ENCODE results near the gene RANGRF. TPM values are rescaled to one million over a fixed set of nuclear protein-coding genes. Genes with fewer than 3 reads are reported as not detected.

The RANGRF gene
- total RNA-seq, 1 donor from 2014 or later, result 19.8 TPM

GRCh38 chr17:8256691-8257090, 31.8 kb upstream of the RANGRF start:
- no peak overlapping the region for H3K27ac Mint-ChIP-seq (ENCODE audit: unreplicated experiment)
- no peak overlapping the region for H3K4me3 Mint-ChIP-seq (ENCODE audit: unreplicated experiment)
- H3K4me1 Mint-ChIP-seq (ENCODE audit: low read depth), result no peaks in the 10 kb centered on the region
- H3K9me3 Mint-ChIP-seq (ENCODE audit: low read depth), result no peaks in the 10 kb centered on the region
- DNase-seq (ENCODE audit: low spot score), result no peak
- H3K36me3 Mint-ChIP-seq (ENCODE audit: low read depth), result peaks cover 10% of the 10 kb centered on the region
- TF ChIP-seq, protein P1, sequence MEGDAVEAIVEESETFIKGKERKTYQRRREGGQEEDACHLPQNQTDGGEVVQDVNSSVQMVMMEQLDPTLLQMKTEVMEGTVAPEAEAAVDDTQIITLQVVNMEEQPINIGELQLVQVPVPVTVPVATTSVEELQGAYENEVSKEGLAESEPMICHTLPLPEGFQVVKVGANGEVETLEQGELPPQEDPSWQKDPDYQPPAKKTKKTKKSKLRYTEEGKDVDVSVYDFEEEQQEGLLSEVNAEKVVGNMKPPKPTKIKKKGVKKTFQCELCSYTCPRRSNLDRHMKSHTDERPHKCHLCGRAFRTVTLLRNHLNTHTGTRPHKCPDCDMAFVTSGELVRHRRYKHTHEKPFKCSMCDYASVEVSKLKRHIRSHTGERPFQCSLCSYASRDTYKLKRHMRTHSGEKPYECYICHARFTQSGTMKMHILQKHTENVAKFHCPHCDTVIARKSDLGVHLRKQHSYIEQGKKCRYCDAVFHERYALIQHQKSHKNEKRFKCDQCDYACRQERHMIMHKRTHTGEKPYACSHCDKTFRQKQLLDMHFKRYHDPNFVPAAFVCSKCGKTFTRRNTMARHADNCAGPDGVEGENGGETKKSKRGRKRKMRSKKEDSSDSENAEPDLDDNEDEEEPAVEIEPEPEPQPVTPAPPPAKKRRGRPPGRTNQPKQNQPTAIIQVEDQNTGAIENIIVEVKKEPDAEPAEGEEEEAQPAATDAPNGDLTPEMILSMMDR (IDR thresholded peaks at IDR 0.05), result no peak
- no peaks in the 10 kb centered on the region for H3K27me3 Mint-ChIP-seq (ENCODE audit: low read depth)

DNA sequence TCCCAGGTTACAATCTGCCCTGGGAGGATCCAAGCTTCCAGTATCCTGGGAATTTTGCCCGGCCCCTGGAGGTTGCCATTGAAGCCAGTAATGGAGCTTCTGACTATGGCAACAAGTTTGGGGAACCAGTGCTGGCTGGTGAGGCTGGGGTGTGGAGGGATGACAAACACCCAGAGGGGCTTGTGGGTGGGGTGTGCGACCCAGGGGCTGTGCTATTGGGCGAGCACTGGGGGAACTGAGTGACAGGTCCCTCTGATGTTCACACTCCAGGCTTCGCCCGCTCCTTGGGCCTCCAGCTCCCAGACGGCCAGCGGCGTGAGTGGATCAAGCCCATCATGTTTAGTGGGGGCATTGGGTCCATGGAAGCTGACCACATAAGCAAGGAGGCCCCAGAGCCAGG, 30.7 kb upstream of the RANGRF start:
- no peaks in the 10 kb centered on the region for H3K4me1 Mint-ChIP-seq (ENCODE audit: low read depth)
- DNase-seq (ENCODE audit: low spot score), result no peak
- no peak overlapping the region for H3K27ac Mint-ChIP-seq (ENCODE audit: unreplicated experiment)
- H3K4me3 Mint-ChIP-seq (ENCODE audit: unreplicated experiment), result no peak overlapping the region
- H3K36me3 Mint-ChIP-seq (ENCODE audit: low read depth), result peaks cover 14% of the 10 kb centered on the region
- TF ChIP-seq, protein P1 (IDR thresholded peaks at IDR 0.05), result no peak
- H3K27me3 Mint-ChIP-seq (ENCODE audit: low read depth), result no peaks in the 10 kb centered on the region
- H3K9me3 Mint-ChIP-seq (ENCODE audit: low read depth), result no peaks in the 10 kb centered on the region

GRCh38 chr17:8264320-8264719, 24.1 kb upstream of the RANGRF start:
- Mint-ChIP-seq H3K9me3 (ENCODE audit: low read depth) (no peaks in the 10 kb centered on the region), H3K36me3 (ENCODE audit: low read depth) (peaks cover 21% of the 10 kb centered on the region), H3K27ac (ENCODE audit: unreplicated experiment) (no peak overlapping the region), H3K27me3 (ENCODE audit: low read depth) (no peaks in the 10 kb centered on the region), H3K4me3 (ENCODE audit: unreplicated experiment) (no peak overlapping the region), H3K4me1 (ENCODE audit: low read depth) (no peaks in the 10 kb centered on the region)
- no peak for DNase-seq (ENCODE audit: low spot score)
- TF ChIP-seq, protein P1 (IDR thresholded peaks at IDR 0.05), result no peak

DNA sequence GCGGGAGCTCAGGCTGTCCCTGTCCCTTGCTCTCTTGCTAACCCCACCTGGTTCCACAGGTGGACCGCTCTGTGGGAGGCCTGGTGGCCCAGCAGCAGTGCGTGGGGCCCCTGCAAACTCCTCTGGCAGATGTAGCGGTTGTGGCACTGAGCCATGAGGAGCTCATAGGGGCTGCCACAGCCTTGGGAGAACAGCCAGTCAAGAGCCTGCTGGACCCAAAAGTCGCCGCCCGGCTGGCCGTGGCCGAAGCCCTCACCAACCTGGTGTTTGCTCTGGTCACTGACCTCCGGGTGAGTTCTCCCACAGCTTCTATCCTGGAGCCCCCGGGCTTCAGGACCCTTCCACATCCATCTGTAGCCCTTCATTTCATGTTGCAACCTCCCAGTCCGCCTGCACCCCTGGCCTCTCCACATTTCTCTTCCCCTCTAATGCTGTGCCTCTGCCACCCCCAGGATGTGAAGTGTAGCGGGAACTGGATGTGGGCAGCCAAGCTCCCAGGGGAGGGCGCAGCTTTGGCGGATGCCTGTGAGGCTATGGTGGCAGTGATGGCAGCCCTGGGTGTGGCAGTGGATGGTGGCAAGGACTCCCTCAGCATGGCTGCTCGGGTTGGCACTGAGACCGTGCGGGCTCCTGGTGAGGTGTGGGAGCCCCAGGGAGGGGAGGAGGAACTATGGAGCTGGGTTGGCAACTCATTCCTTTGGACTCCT, 23.5 kb upstream of the RANGRF start:
- TF ChIP-seq, protein P1 (IDR thresholded peaks at IDR 0.05), result no peak
- Mint-ChIP-seq H3K27ac (ENCODE audit: unreplicated experiment) (no peak overlapping the region), H3K36me3 (ENCODE audit: low read depth) (peaks cover 22% of the 10 kb centered on the region), H3K4me3 (ENCODE audit: unreplicated experiment) (no peak overlapping the region), H3K27me3 (ENCODE audit: low read depth) (no peaks in the 10 kb centered on the region), H3K4me1 (ENCODE audit: low read depth) (no peaks in the 10 kb centered on the region), H3K9me3 (ENCODE audit: low read depth) (no peaks in the 10 kb centered on the region)
- DNase-seq (ENCODE audit: low spot score), result no peak

DNA sequence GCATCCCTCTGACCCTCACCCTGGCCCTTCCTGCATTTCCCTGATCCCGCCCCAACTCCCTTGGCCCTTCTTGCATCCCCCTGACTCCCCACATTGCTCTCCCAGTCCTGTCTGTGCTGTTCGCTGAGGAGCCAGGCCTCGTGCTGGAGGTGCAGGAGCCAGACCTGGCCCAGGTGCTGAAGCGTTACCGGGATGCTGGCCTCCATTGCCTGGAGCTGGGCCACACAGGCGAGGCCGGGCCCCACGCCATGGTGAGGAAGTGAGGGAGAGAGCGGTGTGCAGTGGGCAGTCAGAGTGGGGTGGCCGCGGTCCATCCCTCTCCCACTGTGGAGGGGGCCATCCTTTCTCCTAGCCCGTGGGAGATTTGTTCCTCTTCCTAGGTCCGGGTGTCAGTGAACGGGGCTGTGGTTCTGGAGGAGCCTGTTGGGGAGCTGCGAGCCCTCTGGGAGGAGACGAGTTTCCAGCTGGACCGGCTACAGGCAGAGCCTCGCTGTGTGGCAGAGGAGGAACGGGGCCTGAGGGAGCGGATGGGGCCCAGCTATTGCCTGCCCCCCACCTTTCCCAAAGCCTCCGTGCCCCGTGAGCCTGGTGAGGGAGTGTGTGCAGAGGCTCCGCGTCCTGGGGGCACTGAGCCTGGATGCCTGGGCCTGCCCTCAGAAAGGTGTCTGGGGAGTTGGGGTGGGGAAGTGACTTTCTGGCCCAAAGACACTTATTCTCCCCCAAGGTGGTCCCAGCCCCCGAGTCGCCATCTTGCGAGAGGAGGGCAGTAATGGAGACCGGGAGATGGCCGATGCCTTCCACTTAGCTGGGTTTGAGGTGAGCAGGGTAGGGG, 21.6 kb upstream of the RANGRF start:
- TF ChIP-seq, protein P1 (IDR thresholded peaks at IDR 0.05), result no peak
- no peak overlapping the region for H3K4me3 Mint-ChIP-seq (ENCODE audit: unreplicated experiment)
- no peak overlapping the region for H3K27ac Mint-ChIP-seq (ENCODE audit: unreplicated experiment)
- H3K27me3 Mint-ChIP-seq (ENCODE audit: low read depth), result no peaks in the 10 kb centered on the region
- no peaks in the 10 kb centered on the region for H3K4me1 Mint-ChIP-seq (ENCODE audit: low read depth)
- no peaks in the 10 kb centered on the region for H3K9me3 Mint-ChIP-seq (ENCODE audit: low read depth)
- no peak for DNase-seq (ENCODE audit: low spot score)
- H3K36me3 Mint-ChIP-seq (ENCODE audit: low read depth), result peaks cover 29% of the 10 kb centered on the region
